GDM1 (cell line): Measurements from ENCODE around the gene FHDC1.

ENCODE experiments used
- DNase-seq: peaks from one replicate; lab custom pipeline; 2025; lab: John Stamatoyannopoulos, UW

FHDC1 gene

DNA sequence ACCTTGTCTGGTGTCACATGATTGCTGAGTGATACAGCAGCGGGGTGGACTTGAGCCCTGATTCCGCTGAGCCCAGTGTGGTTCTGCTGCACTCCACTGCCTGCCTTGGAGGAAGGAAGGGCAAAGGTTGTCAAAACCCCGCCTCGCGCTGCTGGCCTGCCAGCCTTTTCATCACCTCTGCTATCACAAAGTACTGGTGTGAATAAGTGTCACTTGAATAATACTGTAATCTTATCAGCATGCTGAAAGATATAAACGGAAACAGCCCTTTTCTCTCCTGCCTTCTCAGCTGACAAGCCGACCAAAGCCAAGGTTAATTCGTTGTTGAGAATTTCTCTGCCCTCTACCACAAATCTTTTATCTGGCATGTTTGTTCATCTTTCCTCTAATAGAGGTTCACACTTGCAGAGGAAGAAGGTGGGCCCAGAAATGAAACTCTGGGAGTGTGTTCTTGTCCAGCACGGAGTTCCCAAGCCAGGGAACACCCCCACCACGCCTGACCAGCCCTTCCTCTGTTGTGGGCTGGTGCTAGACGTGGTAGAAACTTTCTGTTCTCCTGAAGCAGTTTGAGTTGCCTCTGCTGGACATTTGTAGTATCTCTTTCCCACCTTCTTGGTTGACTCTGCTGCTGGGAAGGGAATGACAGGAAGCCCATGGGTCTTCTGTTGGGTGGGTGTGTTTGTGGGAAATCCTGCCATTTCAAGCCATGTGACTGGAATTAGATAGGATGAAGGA, 21.5 kb downstream of the FHDC1 start:
- DNase-seq, result no peak

DNA sequence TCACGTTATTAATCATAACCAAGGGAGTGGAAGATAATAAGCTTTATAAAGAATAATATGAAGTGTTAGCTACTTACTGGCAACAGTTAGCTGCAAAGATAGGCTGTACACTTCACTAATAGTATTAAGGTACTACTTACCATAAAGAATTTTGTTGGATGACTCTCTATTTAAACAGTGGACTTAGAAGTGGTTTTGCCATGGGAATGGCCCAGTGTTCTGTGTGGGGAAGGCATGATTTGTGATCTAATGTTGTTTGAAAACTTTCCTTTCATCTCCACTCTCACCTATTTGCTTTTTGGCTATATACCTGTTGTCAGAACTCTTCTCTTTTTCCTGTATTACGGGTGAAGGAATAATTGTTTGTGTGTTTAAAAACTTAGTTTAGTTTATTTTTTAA, 23.0 kb downstream of the FHDC1 start:
- DNase-seq, result no peak

DNA sequence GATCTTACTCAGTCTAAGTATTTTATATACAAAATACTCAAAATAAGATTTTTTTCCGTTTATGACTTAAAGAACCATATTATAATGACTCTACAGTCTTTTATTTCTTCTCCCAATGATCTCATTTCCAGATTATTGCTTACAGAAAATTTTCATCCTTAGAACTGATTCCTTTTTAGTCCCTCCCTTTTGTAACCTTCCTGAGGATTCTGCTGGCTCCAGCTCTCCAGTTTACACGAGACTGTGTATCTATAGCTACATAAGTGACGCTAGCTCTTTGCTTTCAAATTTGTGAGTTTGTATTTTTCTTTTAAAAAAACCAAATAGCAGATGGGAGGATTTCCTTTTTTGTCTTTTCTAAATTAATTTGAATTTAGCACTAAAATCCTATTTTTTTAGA, 24.0 kb downstream of the FHDC1 start:
- DNase-seq, result no peak

- no peak for DNase-seq
Measured at GRCh38 chr4:152961014-152961772, 25.1 kb downstream of the FHDC1 start.

GRCh38 chr4:152961773-152962115, 25.6 kb downstream of the FHDC1 start:
- no peak for DNase-seq

DNA sequence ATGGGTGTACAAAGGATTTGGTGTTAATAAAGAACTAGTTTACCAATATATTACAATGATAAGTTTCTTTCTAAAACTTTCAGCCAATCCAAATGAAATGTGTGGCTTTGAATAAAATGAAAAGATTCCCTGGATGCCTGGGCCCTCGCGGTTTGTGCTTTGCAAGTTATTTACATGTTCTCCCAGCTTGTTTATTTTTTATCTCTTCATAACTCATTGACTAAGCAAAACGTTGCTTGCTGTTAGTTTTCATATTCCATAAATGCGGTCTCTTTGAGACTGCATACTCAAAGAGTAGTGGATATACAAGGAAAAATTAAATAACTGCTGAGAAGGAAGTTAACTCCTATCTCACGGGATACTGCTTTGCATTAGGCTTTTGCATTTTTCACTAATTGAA, 26.0 kb downstream of the FHDC1 start:
- DNase-seq, result no peak

DNA sequence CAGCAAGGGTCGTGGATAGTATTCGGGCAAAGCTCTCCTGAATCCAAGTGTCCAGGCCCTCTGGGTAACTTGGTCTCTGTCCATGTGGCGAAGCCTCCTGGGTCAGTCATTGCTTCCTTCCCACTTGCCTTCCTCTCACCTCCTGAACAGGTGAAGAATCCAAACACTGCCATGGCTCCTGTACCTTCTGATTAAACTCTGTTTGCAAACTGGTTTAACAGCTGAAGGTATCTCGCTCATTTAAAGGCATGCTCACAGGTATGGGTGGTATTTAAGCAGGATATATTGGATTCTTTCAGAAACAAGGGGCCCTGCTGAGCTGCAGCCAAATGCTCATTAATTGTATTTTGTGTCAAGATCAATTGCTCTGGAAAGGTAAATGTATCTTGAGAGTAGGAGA, 28.2 kb downstream of the FHDC1 start:
- no peak for DNase-seq

DNA sequence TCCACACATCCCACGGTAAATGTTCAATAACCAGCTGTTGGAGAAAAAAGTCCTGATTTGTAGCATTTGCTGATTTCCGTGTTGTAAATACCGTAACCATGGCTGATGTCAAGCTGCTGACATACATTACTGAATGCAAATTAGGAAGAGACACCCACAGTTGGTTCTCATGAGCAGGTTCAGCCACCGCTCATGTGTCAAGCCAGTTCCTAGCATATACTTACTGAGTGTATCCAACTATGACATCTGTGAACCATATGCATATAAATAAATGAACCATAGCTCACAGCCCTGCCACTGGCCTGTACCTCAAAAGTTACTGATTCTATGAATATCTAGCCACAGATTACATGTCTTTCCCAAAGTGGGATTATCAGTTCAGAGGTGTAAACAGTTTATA, 29.5 kb downstream of the FHDC1 start:
- no peak for DNase-seq

GRCh38 chr4:152967907-152968306, 31.8 kb downstream of the FHDC1 start:
- DNase-seq, result no peak

- no peak for DNase-seq
Measured at GRCh38 chr4:152968806-152969394, 32.8 kb downstream of the FHDC1 start.

DNA sequence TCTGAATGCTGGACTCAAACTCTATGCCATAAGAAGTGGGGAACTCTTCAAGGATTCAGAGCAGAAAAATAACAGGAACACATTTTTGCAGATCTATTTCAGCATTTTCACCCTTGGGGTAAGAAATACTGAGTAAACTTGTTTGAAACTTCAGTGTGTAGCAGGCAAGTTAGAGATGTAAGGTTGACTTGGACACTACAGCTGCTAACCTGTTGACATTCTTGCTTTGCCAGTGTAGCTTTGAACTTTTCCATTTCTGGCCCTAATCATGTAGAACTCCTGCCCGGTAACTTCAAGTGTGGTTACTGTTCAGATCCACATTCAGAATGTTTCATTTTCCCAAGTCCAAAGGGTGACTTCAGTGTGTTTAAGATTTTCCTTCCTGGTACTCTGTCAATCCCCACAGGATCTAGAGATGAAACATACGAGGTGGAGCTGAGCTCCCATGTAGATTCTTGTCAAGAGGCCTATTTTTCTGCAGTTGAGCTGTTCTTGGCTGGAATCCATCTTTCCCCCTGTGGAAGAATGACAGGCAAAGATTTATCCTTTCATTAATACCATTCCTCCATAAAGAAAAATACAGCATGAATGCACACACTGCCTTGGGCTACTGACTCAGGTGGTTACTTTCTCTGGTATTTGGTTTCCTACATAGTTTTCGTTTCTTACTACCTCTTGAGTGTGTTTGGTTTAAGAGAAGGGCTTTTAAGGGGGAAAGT, 34.1 kb downstream of the FHDC1 start:
- DNase-seq, result no peak

- no peak for DNase-seq
Measured at GRCh38 chr4:152971053-152971452, 34.9 kb downstream of the FHDC1 start.

DNA sequence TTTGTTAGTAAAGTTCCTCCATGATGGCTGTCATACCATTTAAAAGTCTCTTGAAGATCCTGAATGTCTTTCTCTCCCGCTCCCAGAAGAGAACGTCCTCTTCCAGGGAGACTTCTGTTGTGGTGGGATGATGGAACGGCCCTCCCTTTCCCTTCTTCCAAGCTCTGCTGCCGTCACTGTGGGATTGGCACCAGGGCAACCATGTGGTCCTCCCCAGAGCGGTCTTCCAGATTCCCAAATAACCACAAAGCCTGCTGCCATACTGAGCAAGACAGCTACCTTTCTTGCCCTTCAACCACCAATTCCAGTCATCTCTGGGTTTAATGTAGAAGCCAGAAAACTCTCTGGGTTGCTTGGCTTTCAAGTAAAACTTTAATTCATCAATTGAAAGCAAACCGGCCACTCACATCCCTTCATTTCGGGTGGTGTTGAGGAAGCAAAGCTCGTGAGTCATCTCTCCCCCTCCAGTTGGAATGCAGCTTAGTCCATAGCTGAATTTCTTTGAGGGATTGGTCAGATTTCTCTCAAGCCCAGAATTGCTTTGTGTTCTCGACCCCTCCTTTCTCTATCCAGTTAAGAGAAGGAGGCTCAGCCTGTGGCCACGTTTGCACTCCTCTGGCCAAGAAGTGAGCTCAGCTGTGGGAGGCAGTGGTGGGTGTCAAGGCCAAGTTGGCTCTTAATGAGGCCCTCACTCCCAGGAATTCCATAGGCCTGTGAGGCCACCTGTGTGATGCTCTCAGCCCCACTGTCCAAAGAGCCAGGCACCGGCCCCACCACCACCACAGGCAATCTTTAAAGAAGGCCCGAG, 36.9 kb downstream of the FHDC1 start:
- DNase-seq, result no peak

GRCh38 chr4:152973629-152974467, 37.7 kb downstream of the FHDC1 start:
- no peak for DNase-seq

- no peak for DNase-seq
Measured at GRCh38 chr4:152974468-152975379, 38.6 kb downstream of the FHDC1 start.

DNA sequence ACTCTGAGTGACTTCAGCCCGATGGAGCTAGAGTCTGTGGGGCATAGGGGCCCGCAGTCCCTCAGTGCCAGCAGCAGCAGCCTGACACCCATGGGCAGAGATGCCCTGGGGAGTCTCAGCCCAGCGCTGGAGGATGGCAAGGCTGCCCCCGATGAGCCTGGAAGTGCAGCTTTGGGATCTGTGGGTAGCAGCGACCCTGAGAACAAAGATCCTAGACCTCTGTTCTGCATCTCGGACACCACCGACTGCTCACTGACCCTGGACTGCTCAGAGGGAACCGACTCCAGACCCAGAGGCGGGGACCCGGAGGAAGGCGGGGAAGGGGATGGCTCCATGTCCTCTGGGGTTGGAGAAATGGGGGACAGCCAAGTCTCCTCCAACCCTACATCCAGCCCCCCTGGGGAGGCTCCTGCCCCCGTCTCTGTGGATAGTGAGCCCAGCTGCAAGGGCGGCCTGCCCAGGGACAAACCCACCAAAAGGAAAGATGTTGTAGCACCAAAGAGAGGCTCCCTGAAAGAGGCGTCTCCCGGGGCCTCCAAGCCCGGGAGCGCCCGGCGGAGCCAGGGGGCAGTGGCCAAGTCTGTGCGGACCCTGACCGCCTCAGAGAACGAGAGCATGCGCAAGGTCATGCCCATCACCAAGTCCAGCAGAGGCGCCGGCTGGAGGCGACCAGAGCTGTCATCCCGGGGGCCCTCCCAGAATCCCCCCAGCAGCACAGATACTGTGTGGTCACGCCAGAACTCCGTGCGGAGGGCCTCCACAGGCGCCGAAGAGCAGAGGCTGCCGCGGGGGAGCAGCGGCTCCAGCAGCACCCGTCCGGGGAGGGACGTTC, 39.5 kb downstream of the FHDC1 start:
- DNase-seq, result no peak

- no peak for DNase-seq
Measured at GRCh38 chr4:152976212-152976761, 40.2 kb downstream of the FHDC1 start.

GRCh38 chr4:152979731-152980330, 43.7 kb downstream of the FHDC1 start:
- DNase-seq, result no peak
